SH-SY5Y (cell line): Measurements from ENCODE around the gene SLC44A1.

Experiments used
- GATA2 ChIP-seq: IDR thresholded peaks from 2 replicates; pipeline ENCODE4 v1.6.1; 2011; ENCODE audit warnings: mild to moderate bottlenecking, low read depth, low read length
- GATA3 ChIP-seq: IDR thresholded peaks from 2 replicates; pipeline ENCODE4 v1.6.1; 2011; ENCODE audit warnings: low read depth, mild to moderate bottlenecking, low read length, moderate library complexity

GRCh38 chr9:105264380-105264779 lies 19.9 kb downstream of the SLC44A1 start:
- no peak for TF ChIP-seq GATA2
- TF ChIP-seq GATA3 = no peak
